Keratinocyte (primary cell): ENCODE results near the gene EIF2B2.

ENCODE experiments used
- CTCF ChIP-seq, 3 experiments: IDR thresholded peaks in 1 of 3; conservative IDR thresholded peaks in 1 of 3; optimal IDR thresholded peaks in 1 of 3; 2 replicates in 2 of 3; 3 replicates in 1 of 3; pipeline versions ENCODE3 to v1.5.1; 2011; ENCODE audit warnings: low read length in 3 of 3, mild to moderate bottlenecking in 3 of 3, moderate library complexity in 2 of 3, control low read depth in 1 of 3, inconsistent platforms in 1 of 3; ENCODE audit not compliant: insufficient read depth in 2 of 3; ENCODE audit errors: extremely low read depth in 1 of 3
- EZH2 ChIP-seq: IDR thresholded peaks from one replicate; pipeline ENCODE4 v1.6.1; 2012; ENCODE audit warnings: inconsistent platforms, mild to moderate bottlenecking, low read length, moderate library complexity

- TF ChIP-seq CTCF (optimal IDR thresholded peaks at IDR 0.05 in 1 of 3, IDR thresholded peaks at IDR 0.05 in 1 of 3, conservative IDR thresholded peaks at IDR 0.05 in 1 of 3; ENCODE audit: extremely low read depth in 1 of 3, insufficient read depth in 2 of 3, low read length in 3 of 3) (no peak), EZH2 (no peak)
Observed at GRCh38 chr14:75044322-75044721, 41.6 kb downstream of the EIF2B2 start.
